ENCODE data around the gene PEAK1.

Gene PEAK1

GRCh38 chr15:77419836-77420609, at the start of gene PEAK1:
PEAK1 (minus strand) TSS chr15:77420104; CDS start chr15:77181926, 238,178 bp downstream.
- peak; percentile 95 for DNase-seq

GRCh38 chr15:77468896-77469295, 49.0 kb upstream of the PEAK1 start:
- DNase-seq = no peak

- no peak for DNase-seq
These were observed 46.6 kb upstream of the PEAK1 start for GRCh38 chr15:77466521-77466920.

GRCh38 chr15:77464129-77464865, 44.4 kb upstream of the PEAK1 start:
- DNase-seq = no peak

GRCh38 chr15:77461486-77461885, 41.6 kb upstream of the PEAK1 start:
- DNase-seq = no peak

- no peak for DNase-seq
These were observed 39.1 kb upstream of the PEAK1 start for GRCh38 chr15:77459031-77459430.

GRCh38 chr15:77457905-77458265, 38.0 kb upstream of the PEAK1 start:
- DNase-seq = no peak

GRCh38 chr15:77457191-77457904, 37.4 kb upstream of the PEAK1 start:
- DNase-seq = no peak

- no peak for DNase-seq
These were observed 36.8 kb upstream of the PEAK1 start for GRCh38 chr15:77456746-77457145.

GRCh38 chr15:77455696-77456321, 35.9 kb upstream of the PEAK1 start:
- DNase-seq = no peak

GRCh38 chr15:77454951-77455350, 35.0 kb upstream of the PEAK1 start:
- DNase-seq = no peak

- no peak for DNase-seq
These were observed 34.4 kb upstream of the PEAK1 start for GRCh38 chr15:77454265-77454664.

- DNase-seq = no peak
These were observed 27.0 kb upstream of the PEAK1 start for GRCh38 chr15:77446840-77447390.

GRCh38 chr15:77440378-77440999, 20.6 kb upstream of the PEAK1 start:
- no peak for DNase-seq

GRCh38 chr15:77437264-77437663, 17.4 kb upstream of the PEAK1 start:
- no peak for DNase-seq

GRCh38 chr15:77436822-77437221, 16.9 kb upstream of the PEAK1 start:
- DNase-seq = no peak

- DNase-seq = no peak
These were observed 10.7 kb upstream of the PEAK1 start for GRCh38 chr15:77430652-77431051.

GRCh38 chr15:77430213-77430612, 10.3 kb upstream of the PEAK1 start:
- DNase-seq = no peak

- DNase-seq = no peak
These were observed 7.0 kb upstream of the PEAK1 start for GRCh38 chr15:77426871-77427270.

- no peak for DNase-seq
These were observed 6.5 kb upstream of the PEAK1 start for GRCh38 chr15:77426377-77426776.

GRCh38 chr15:77425104-77425503, 5.2 kb upstream of the PEAK1 start:
- DNase-seq = no peak

GRCh38 chr15:77421370-77421700, 1.4 kb upstream of the PEAK1 start:
- DNase-seq = no peak

Measured in NCI-H1694 (cell line).